HepG2 (cell line): Measurements from ENCODE around the gene USP20. TPM values are rescaled to one million over a fixed set of nuclear protein-coding genes. Genes with fewer than 3 reads are reported as not detected.
A peak's percentile ranks its signal among the peaks of the same experiment; 100 is the strongest.

Experiments
- ATAC-seq: fragments of 200-7000 bp; cut with Tn5 transposase; 3 replicates; pipeline ENCODE4 v1.9.1; 2020; ENCODE audit warnings: mild to moderate bottlenecking, moderate library complexity
- BruUV-seq: library from RNA; stranded (reverse); fragments of 400-500 nt; replicated peaks from 2 replicates; lab custom pipeline; 2021; lab: Mats Ljungman, UMichigan
- CTCF ChIA-PET: fragments of 300-600 bp; formaldehyde crosslinking; extraction: SDS; loops from one replicate; lab custom pipeline; 2021; ENCODE audit warnings: low total read pairs, inconsistent platforms, low intra/inter-chr PET ratio; lab: Yijun Ruan, JAX
- POLR2A ChIA-PET: fragments of 350-600 bp; sonication (Branson Sonifier 250); formaldehyde crosslinking; loops from one replicate; lab custom pipeline; 2020; ENCODE audit warnings: antibody characterized with exemption, inconsistent platforms; lab: Yijun Ruan, JAX
- DNase-seq: peaks from one replicate; pipeline ENCODE4 v3.0.0-alpha.2; 2015; ENCODE audit warnings: low spot score
- FAIRE-seq: peaks from 3 replicates; lab custom pipeline; 2011; peaks lifted over from hg19 to GRCh38; lab: Jason Lieb, UNC
- H2AFZ ChIP-seq: one replicate; pipeline ENCODE4 v1.6.1; 2011; ENCODE audit warnings: low read length, inconsistent platforms
- H3K27ac ChIP-seq: fragments of 300-600 bp; 3 replicates; pipeline ENCODE4 v1.8.0; 2011; ENCODE audit warnings: mixed run types, mild to moderate bottlenecking, mixed read lengths, low read length, inconsistent platforms; ENCODE audit not compliant: insufficient read depth; ENCODE audit errors: extremely low read length
- H3K27me3 ChIP-seq, 2 experiments: fragments of 200-600 bp in 1 of 2; 2 replicates in 1 of 2; 3 replicates in 1 of 2; pipeline versions ENCODE4 v1.6.0 to v1.8.0; 2011; ENCODE audit warnings: low read length in 2 of 2, mild to moderate bottlenecking in 2 of 2, moderate library complexity in 2 of 2, inconsistent platforms in 1 of 2; ENCODE audit not compliant: insufficient read depth in 2 of 2, control insufficient read depth in 1 of 2
- H3K36me3 ChIP-seq, 2 experiments: fragments of 200-600 bp in 1 of 2; replicated peaks in 1 of 2; 2 replicates in 1 of 2; 3 replicates in 1 of 2; pipeline versions ENCODE4 v1.5.1 to v1.8.0; 2011; ENCODE audit warnings: low read length in 2 of 2, inconsistent platforms in 1 of 2; ENCODE audit not compliant: insufficient read depth in 2 of 2, control insufficient read depth in 1 of 2
- H3K4me1 ChIP-seq: 2 replicates; pipeline ENCODE4 v1.5.1; 2012; ENCODE audit warnings: low read length, inconsistent platforms; ENCODE audit not compliant: insufficient read depth
- H3K4me2 ChIP-seq: 2 replicates; pipeline ENCODE4 v1.6.0; 2011; ENCODE audit warnings: low read depth, low read length, inconsistent platforms
- H3K4me3 ChIP-seq, 3 experiments: fragments of 200-600 bp in 1 of 3; sonication (generic), shearing (Covaris generic) in 1 of 3; replicated peaks in 1 of 3; 2 replicates each; pipeline ENCODE4 v1.5.1; 2011 to 2016; ENCODE audit warnings: low read length in 3 of 3, inconsistent platforms in 2 of 3, low read depth in 2 of 3, mild to moderate bottlenecking in 2 of 3, control low read depth in 1 of 3, mixed read lengths in 1 of 3; ENCODE audit not compliant: insufficient read depth in 1 of 3
- H3K79me2 ChIP-seq: one replicate; pipeline ENCODE4 v1.6.1; 2011; ENCODE audit warnings: low read length, inconsistent platforms; ENCODE audit not compliant: insufficient read depth
- H3K9ac ChIP-seq: 2 replicates; pipeline ENCODE4 v1.6.0; 2011; ENCODE audit warnings: mild to moderate bottlenecking, low read depth, low read length, inconsistent platforms; ENCODE audit not compliant: insufficient read depth
- H3K9me3 ChIP-seq: 2 replicates; pipeline ENCODE4 v1.5.1; 2012; ENCODE audit warnings: mild to moderate bottlenecking, low read length
- H4K20me1 ChIP-seq: 2 replicates; pipeline ENCODE4 v1.6.0; 2011; ENCODE audit warnings: inconsistent platforms, mild to moderate bottlenecking, low read length, moderate library complexity; ENCODE audit not compliant: insufficient read depth
- ARNTL ChIP-seq: sonication (generic); formaldehyde crosslinking; IDR thresholded peaks from 2 replicates; pipeline ENCODE4 v1.4.0; 2020; ENCODE audit warnings: mild to moderate bottlenecking, missing genetic modification reagents
- CENPX ChIP-seq: sonication (generic); formaldehyde crosslinking; IDR thresholded peaks from 2 replicates; pipeline ENCODE4 v1.9.0; 2021; ENCODE audit warnings: mild to moderate bottlenecking, missing genetic modification reagents, moderate library complexity
- FOXP1 ChIP-seq, 2 experiments: fragments of 450-650 bp in 1 of 2; IDR thresholded peaks; 2 replicates each; pipeline ENCODE4 v1.6.1; 2017 to 2018; ENCODE audit warnings: antibody characterized with exemption in 1 of 2
- IKZF1 ChIP-seq: fragments of 450-650 bp; IDR thresholded peaks from 2 replicates; pipeline ENCODE4 v1.7.1; 2016
- JARID2 ChIP-seq: sonication (generic); formaldehyde crosslinking; IDR thresholded peaks from 2 replicates; pipeline ENCODE4 v1.8.1; 2023; ENCODE audit warnings: missing genetic modification reagents, inconsistent platforms; ENCODE audit not compliant: insufficient replicate concordance
- ZNF317 ChIP-seq: sonication (generic); formaldehyde crosslinking; IDR thresholded peaks from 2 replicates; pipeline ENCODE4 v1.5.0; 2020; ENCODE audit warnings: mild to moderate bottlenecking, missing genetic modification reagents
- ZNF564 ChIP-seq: sonication (generic); formaldehyde crosslinking; IDR thresholded peaks from 2 replicates; pipeline ENCODE4 v1.8.1; 2023; ENCODE audit warnings: mild to moderate bottlenecking, missing genetic modification reagents
- ZNF747 ChIP-seq: sonication (generic); formaldehyde crosslinking; IDR thresholded peaks from 2 replicates; pipeline ENCODE4 v1.8.1; 2023; ENCODE audit warnings: missing genetic modification reagents, mild to moderate bottlenecking, borderline replicate concordance
- WGBS: methylation state at CpG from one replicate; pipeline ENCODE4 v1.1.6; 2017; ENCODE audit warnings: low lambda C conversion rate; 5-methylcytosine and 5-hydroxymethylcytosine counted together
- in situ Hi-C: cut with HindIII; loops from 2 replicates; pipeline ENCODE4 v1.10.0; 2017; ENCODE audit warnings: low pct_unique_long_range_greater_than_20kb; ENCODE audit not compliant: extremely low pct_ligation_motif_present
- intact Hi-C: fragments of 100-400 bp; cut with micrococcal nuclease; formaldehyde crosslinking; loops from one replicate; pipeline ENCODE4 v1.10.0; 2022; ENCODE audit not compliant: unreplicated experiment
- polyA plus RNA-seq, 8 experiments: library from polyadenylated mRNA; depleted of rRNA in 3 of 8; stranded (reverse) in 7 of 8; unstranded in 1 of 8; fragments of >200 nt; fragmentation: Illumina TruSeq in 4 of 8; extraction: Trizol in 4 of 8; gene quantifications; 2 replicates each; pipeline versions ENCODE4 v1.2.1 to v1.2.3, GENCODE V29; 2011 to 2016; ENCODE audit warnings: low read depth in 4 of 8, missing spikeins in 1 of 8, mixed read lengths in 1 of 8; ENCODE audit not compliant: insufficient read depth in 1 of 8
- total RNA-seq, 5 experiments: library from RNA; depleted of rRNA; stranded (reverse); fragments of >200 nt; fragmentation: Illumina TruSeq; extraction: Trizol; gene quantifications; 2 replicates each; pipeline ENCODE4 v1.2.3, GENCODE V29; 2016; ENCODE audit warnings: low read depth in 1 of 5
- TF ChIP-seq, protein P1 (sequence below): IDR thresholded peaks from 2 replicates; pipeline ENCODE4 v1.6.1; 2012; ENCODE audit warnings: low read depth, low read length, improper control_type of control experiment
- TF ChIP-seq, protein P2 (sequence below): sonication (generic); formaldehyde crosslinking; IDR thresholded peaks from 2 replicates; pipeline ENCODE4 v1.4.0; 2020; ENCODE audit warnings: missing genetic modification reagents
- TF ChIP-seq, protein P3 (sequence below): sonication (generic); formaldehyde crosslinking; IDR thresholded peaks from 2 replicates; pipeline ENCODE4 v1.4.0; 2020; ENCODE audit warnings: low read depth, missing genetic modification reagents

The USP20 gene
- total and polyA plus RNA-seq, 2 of the 13 experiments (the other 11 are each of a cell fraction or from before 2014, with no cell fraction given): 4.4 to 5.9 TPM

GRCh38 chr9:129810788-129811187 lies 24.5 kb upstream of the USP20 start:
- H3K9me3 ChIP-seq: no peaks in the 10 kb centered on the region
- H3K4me3 ChIP-seq: peak overlapping the region in 1 of 3 experiments; percentile 20; a peak in 1 of 6 replicates
- H3K4me1 ChIP-seq: peaks cover 23% of the 10 kb centered on the region
- ATAC-seq (peak; percentile 42; the same call in 2 of the 3 replicates), DNase-seq (no peak), FAIRE-seq (no peak)
- peak overlapping the region; percentile 40 for H3K4me2 ChIP-seq
- H2AFZ ChIP-seq: no peak overlapping the region
- H3K9ac ChIP-seq: no peak overlapping the region; the same call in 1 of the 2 replicates
- in situ Hi-C loops (no loop called here), intact Hi-C loops (no loop called here)
- no peaks in the 10 kb centered on the region for H3K79me2 ChIP-seq
- ChIA-PET POLR2A (interaction anchor here (0.6 to 1.9 kb wide), 3 partner anchors 8 to 250 kb away, joined by 3 to 11 read pairs (median 3); partner anchors contain the start of gene TOR1A), CTCF (no interaction called here)
- H3K27me3 ChIP-seq: no peaks in the 10 kb centered on the region
- 72% methylated on average over 6 of the region's 6 CpGs for WGBS
- BruUV-seq: TSS peak; percentile 43
- H3K27ac ChIP-seq: peak overlapping the region; percentile 49
- H3K36me3 ChIP-seq: peaks cover 7 to 20% of the 10 kb centered on the region in 2 experiments; a peak in 4 of 5 replicates
- H4K20me1 ChIP-seq: no peaks in the 10 kb centered on the region
- TF ChIP-seq CENPX (CRISPR knock-in tag): no peak
- no peak for TF ChIP-seq IKZF1
- no peak for TF ChIP-seq FOXP1 (IDR thresholded peaks at IDR 0.05)
- TF ChIP-seq FOXP1 (CRISPR knock-in tag; IDR thresholded peaks at IDR 0.05): no peak
- no peak for TF ChIP-seq JARID2 (CRISPR knock-in tag)
- TF ChIP-seq ZNF564 (CRISPR knock-in tag): no peak
- TF ChIP-seq, protein P1, sequence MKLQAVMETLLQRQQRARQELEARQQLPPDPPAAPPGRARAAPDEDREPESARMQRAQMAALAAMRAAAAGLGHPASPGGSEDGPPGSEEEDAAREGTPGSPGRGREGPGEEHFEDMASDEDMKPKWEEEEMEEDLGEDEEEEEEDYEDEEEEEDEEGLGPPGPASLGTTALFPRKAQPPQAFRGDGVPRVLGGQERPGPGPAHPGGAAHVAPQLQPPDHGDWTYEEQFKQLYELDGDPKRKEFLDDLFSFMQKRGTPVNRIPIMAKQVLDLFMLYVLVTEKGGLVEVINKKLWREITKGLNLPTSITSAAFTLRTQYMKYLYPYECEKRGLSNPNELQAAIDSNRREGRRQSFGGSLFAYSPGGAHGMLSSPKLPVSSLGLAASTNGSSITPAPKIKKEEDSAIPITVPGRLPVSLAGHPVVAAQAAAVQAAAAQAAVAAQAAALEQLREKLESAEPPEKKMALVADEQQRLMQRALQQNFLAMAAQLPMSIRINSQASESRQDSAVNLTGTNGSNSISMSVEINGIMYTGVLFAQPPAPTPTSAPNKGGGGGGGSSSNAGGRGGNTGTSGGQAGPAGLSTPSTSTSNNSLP: no peak
- TF ChIP-seq ZNF317 (CRISPR knock-in tag): no peak
- TF ChIP-seq ARNTL (CRISPR knock-in tag): no peak
- TF ChIP-seq ZNF747 (CRISPR knock-in tag): no peak
- TF ChIP-seq, protein P2, sequence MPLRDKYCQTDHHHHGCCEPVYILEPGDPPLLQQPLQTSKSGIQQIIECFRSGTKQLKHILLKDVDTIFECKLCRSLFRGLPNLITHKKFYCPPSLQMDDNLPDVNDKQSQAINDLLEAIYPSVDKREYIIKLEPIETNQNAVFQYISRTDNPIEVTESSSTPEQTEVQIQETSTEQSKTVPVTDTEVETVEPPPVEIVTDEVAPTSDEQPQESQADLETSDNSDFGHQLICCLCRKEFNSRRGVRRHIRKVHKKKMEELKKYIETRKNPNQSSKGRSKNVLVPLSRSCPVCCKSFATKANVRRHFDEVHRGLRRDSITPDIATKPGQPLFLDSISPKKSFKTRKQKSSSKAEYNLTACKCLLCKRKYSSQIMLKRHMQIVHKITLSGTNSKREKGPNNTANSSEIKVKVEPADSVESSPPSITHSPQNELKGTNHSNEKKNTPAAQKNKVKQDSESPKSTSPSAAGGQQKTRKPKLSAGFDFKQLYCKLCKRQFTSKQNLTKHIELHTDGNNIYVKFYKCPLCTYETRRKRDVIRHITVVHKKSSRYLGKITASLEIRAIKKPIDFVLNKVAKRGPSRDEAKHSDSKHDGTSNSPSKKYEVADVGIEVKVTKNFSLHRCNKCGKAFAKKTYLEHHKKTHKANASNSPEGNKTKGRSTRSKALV (CRISPR knock-in tag): no peak
- TF ChIP-seq, protein P3, sequence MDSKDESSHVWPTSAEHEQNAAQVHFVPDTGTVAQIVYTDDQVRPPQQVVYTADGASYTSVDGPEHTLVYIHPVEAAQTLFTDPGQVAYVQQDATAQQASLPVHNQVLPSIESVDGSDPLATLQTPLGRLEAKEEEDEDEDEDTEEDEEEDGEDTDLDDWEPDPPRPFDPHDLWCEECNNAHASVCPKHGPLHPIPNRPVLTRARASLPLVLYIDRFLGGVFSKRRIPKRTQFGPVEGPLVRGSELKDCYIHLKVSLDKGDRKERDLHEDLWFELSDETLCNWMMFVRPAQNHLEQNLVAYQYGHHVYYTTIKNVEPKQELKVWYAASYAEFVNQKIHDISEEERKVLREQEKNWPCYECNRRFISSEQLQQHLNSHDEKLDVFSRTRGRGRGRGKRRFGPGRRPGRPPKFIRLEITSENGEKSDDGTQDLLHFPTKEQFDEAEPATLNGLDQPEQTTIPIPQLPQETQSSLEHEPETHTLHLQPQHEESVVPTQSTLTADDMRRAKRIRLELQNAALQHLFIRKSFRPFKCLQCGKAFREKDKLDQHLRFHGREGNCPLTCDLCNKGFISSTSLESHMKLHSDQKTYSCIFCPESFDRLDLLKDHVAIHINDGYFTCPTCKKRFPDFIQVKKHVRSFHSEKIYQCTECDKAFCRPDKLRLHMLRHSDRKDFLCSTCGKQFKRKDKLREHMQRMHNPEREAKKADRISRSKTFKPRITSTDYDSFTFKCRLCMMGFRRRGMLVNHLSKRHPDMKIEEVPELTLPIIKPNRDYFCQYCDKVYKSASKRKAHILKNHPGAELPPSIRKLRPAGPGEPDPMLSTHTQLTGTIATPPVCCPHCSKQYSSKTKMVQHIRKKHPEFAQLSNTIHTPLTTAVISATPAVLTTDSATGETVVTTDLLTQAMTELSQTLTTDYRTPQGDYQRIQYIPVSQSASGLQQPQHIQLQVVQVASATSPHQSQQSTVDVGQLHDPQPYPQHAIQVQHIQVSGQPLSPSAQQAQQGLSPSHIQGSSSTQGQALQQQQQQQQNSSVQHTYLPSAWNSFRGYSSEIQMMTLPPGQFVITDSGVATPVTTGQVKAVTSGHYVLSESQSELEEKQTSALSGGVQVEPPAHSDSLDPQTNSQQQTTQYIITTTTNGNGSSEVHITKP (CRISPR knock-in tag): no peak
